GM15510 (cell line): ENCODE results near the gene GDAP1L1.
A peak's percentile ranks its signal among the peaks of the same experiment; 100 is the strongest.

Experiments used
- POLR2A ChIP-seq: IDR thresholded peaks from 3 replicates; pipeline ENCODE4 v1.6.1; 2011; ENCODE audit warnings: borderline replicate concordance; ENCODE audit not compliant: insufficient read length; ENCODE audit errors: extremely low read depth

Gene GDAP1L1

GRCh38 chr20:44247131-44247571 lies at the start of gene GDAP1L1:
Gene GDAP1L1, plus strand, starts transcription at chr20:44247308. Its CDS starts 27 bp downstream, at chr20:44247335.
- TF ChIP-seq POLR2A = no peak

GRCh38 chr20:44198872-44199271 lies 48.2 kb upstream of the GDAP1L1 start:
- no peak for TF ChIP-seq POLR2A

- TF ChIP-seq POLR2A = no peak
These were observed 47.2 kb upstream of the GDAP1L1 start for GRCh38 chr20:44199877-44200276.

GRCh38 chr20:44200371-44200770 lies 46.7 kb upstream of the GDAP1L1 start:
- no peak for TF ChIP-seq POLR2A

GRCh38 chr20:44200983-44201382 lies 46.1 kb upstream of the GDAP1L1 start:
- no peak for TF ChIP-seq POLR2A

- TF ChIP-seq POLR2A = no peak
These were observed 43.9 kb upstream of the GDAP1L1 start for GRCh38 chr20:44203161-44203560.

- TF ChIP-seq POLR2A = no peak
These were observed 42.8 kb upstream of the GDAP1L1 start for GRCh38 chr20:44204156-44204831.

GRCh38 chr20:44204832-44205215 lies 42.3 kb upstream of the GDAP1L1 start:
- TF ChIP-seq POLR2A = no peak

- TF ChIP-seq POLR2A = no peak
These were observed 41.0 kb upstream of the GDAP1L1 start for GRCh38 chr20:44206132-44206531.

GRCh38 chr20:44207126-44207723 lies 39.9 kb upstream of the GDAP1L1 start:
- no peak for TF ChIP-seq POLR2A

- no peak for TF ChIP-seq POLR2A
These were observed 38.9 kb upstream of the GDAP1L1 start for GRCh38 chr20:44208165-44208564.

GRCh38 chr20:44208770-44209169 lies 38.3 kb upstream of the GDAP1L1 start:
- TF ChIP-seq POLR2A = no peak

GRCh38 chr20:44209686-44210405 lies 37.3 kb upstream of the GDAP1L1 start:
- no peak for TF ChIP-seq POLR2A

- TF ChIP-seq POLR2A = peak; percentile 65
These were observed 36.5 kb upstream of the GDAP1L1 start, which contains the start of gene OSER1 for GRCh38 chr20:44210406-44211176. Gene OSER1, minus strand, starts transcription at chr20:44210771. Its CDS starts 3,814 bp downstream, at chr20:44206957.
